HepG2 (cell line): ENCODE measurements around the gene UBB. TPM values are rescaled to one million over a fixed set of nuclear protein-coding genes. Genes with fewer than 3 reads are reported as not detected.

Source experiments
- CBFB ChIP-seq: sonication (generic); formaldehyde crosslinking; IDR thresholded peaks from 2 replicates; pipeline ENCODE4 v1.4.0; 2020; ENCODE audit warnings: missing genetic modification reagents
- FOXM1 ChIP-seq: sonication (generic); formaldehyde crosslinking; IDR thresholded peaks from 2 replicates; pipeline ENCODE4 v1.5.0; 2020; ENCODE audit warnings: missing genetic modification reagents
- KLF15 ChIP-seq: sonication (generic); formaldehyde crosslinking; IDR thresholded peaks from 2 replicates; pipeline ENCODE4 v1.8.1; 2023; ENCODE audit warnings: borderline replicate concordance, mild to moderate bottlenecking, inconsistent platforms, missing genetic modification reagents, mixed read lengths
- MAFF ChIP-seq: IDR thresholded peaks from 2 replicates; pipeline ENCODE4 v1.6.1; 2011; ENCODE audit warnings: low read depth, low read length, improper control_type of control experiment
- MBD4 ChIP-seq: IDR thresholded peaks from 2 replicates; pipeline ENCODE4 v1.6.1; 2012; ENCODE audit warnings: low read length, inconsistent platforms, borderline replicate concordance
- SIX1 ChIP-seq: sonication (generic); formaldehyde crosslinking; IDR thresholded peaks from 2 replicates; pipeline ENCODE4 v1.4.0; 2020; ENCODE audit warnings: missing genetic modification reagents, borderline replicate concordance
- SMAD1 ChIP-seq: sonication (generic); formaldehyde crosslinking; IDR thresholded peaks from 2 replicates; pipeline ENCODE4 v1.4.0; 2020; ENCODE audit warnings: missing genetic modification reagents, low read depth, mild to moderate bottlenecking, borderline replicate concordance
- ZFP36L2 ChIP-seq: sonication (generic); formaldehyde crosslinking; IDR thresholded peaks from 2 replicates; pipeline ENCODE4 v1.4.0; 2020; ENCODE audit warnings: missing genetic modification reagents
- ZNF160 ChIP-seq: sonication (generic); formaldehyde crosslinking; IDR thresholded peaks from 2 replicates; pipeline ENCODE4 v1.8.0; 2022; ENCODE audit warnings: mild to moderate bottlenecking, inconsistent platforms, missing genetic modification reagents
- ZNF572 ChIP-seq: sonication (generic); formaldehyde crosslinking; IDR thresholded peaks from 2 replicates; pipeline ENCODE4 v1.5.1; 2020; ENCODE audit warnings: mild to moderate bottlenecking, missing genetic modification reagents
- polyA plus RNA-seq, 8 experiments: library from polyadenylated mRNA; depleted of rRNA in 3 of 8; stranded (reverse) in 7 of 8; unstranded in 1 of 8; fragments of >200 nt; fragmentation: Illumina TruSeq in 4 of 8; extraction: Trizol in 4 of 8; gene quantifications; 2 replicates each; pipeline versions ENCODE4 v1.2.1 to v1.2.3, GENCODE V29; 2011 to 2016; ENCODE audit warnings: low read depth in 4 of 8, missing spikeins in 1 of 8, mixed read lengths in 1 of 8; ENCODE audit not compliant: insufficient read depth in 1 of 8
- total RNA-seq, 5 experiments: library from RNA; depleted of rRNA; stranded (reverse); fragments of >200 nt; fragmentation: Illumina TruSeq; extraction: Trizol; gene quantifications; 2 replicates each; pipeline ENCODE4 v1.2.3, GENCODE V29; 2016; ENCODE audit warnings: low read depth in 1 of 5
- TF ChIP-seq, protein P1 (sequence below): sonication (generic); formaldehyde crosslinking; conservative IDR thresholded peaks from 2 replicates; pipeline ENCODE4 v1.4.0; 2020; ENCODE audit warnings: mild to moderate bottlenecking, missing genetic modification reagents, moderate library complexity
- TF ChIP-seq, protein P2 (sequence below): sonication (generic); formaldehyde crosslinking; IDR thresholded peaks from 2 replicates; pipeline ENCODE4 v1.5.1; 2020; ENCODE audit warnings: missing genetic modification reagents, mild to moderate bottlenecking, borderline replicate concordance
- TF ChIP-seq, protein P3 (sequence below): sonication (generic); formaldehyde crosslinking; IDR thresholded peaks from 2 replicates; pipeline ENCODE4 v1.4.0; 2020; ENCODE audit warnings: missing genetic modification reagents, low read depth, mild to moderate bottlenecking, borderline replicate concordance
- TF ChIP-seq, protein P4 (sequence below): IDR thresholded peaks from 2 replicates; pipeline ENCODE4 v1.6.1; 2012; ENCODE audit warnings: low read length, improper control_type of control experiment
- TF ChIP-seq, protein P5 (sequence below): sonication (generic); formaldehyde crosslinking; conservative IDR thresholded peaks from 2 replicates; pipeline ENCODE4 v1.4.0; 2020; ENCODE audit warnings: missing genetic modification reagents
- TF ChIP-seq, protein P6 (sequence below): IDR thresholded peaks from 2 replicates; pipeline ENCODE4 v1.6.1; 2018; ENCODE audit warnings: missing genetic modification reagents

The UBB gene
- total and polyA plus RNA-seq, 2 of the 13 experiments (the other 11 are each of a cell fraction or from before 2014, with no cell fraction given): 1,130 to 2,066 TPM

DNA sequence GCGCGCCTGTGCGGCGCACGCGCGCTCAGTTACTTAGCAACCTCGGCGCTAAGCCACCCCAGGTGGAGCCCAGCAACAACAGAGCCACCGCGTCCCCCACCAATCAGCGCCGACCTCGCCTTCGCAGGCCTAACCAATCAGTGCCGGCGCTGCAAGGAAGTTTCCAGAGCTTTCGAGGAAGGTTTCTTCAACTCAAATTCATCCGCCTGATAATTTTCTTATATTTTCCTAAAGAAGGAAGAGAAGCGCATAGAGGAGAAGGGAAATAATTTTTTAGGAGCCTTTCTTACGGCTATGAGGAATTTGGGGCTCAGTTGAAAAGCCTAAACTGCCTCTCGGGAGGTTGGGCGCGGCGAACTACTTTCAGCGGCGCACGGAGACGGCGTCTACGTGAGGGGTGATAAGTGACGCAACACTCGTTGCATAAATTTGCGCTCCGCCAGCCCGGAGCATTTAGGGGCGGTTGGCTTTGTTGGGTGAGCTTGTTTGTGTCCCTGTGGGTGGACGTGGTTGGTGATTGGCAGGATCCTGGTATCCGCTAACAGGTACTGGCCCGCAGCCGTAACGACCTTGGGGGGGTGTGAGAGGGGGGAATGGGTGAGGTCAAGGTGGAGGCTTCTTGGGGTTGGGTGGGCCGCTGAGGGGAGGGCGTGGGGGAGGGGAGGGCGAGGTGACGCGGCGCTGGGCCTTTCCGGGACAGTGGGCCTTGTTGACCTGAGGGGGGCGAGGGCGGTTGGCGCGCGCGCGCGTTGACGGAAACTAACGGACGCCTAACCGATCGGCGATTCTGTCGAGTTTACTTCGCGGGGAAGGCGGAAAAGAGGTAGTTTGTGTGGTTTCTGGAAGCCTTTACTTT, at the start of gene UBB (continued):
- TF ChIP-seq, protein P1, sequence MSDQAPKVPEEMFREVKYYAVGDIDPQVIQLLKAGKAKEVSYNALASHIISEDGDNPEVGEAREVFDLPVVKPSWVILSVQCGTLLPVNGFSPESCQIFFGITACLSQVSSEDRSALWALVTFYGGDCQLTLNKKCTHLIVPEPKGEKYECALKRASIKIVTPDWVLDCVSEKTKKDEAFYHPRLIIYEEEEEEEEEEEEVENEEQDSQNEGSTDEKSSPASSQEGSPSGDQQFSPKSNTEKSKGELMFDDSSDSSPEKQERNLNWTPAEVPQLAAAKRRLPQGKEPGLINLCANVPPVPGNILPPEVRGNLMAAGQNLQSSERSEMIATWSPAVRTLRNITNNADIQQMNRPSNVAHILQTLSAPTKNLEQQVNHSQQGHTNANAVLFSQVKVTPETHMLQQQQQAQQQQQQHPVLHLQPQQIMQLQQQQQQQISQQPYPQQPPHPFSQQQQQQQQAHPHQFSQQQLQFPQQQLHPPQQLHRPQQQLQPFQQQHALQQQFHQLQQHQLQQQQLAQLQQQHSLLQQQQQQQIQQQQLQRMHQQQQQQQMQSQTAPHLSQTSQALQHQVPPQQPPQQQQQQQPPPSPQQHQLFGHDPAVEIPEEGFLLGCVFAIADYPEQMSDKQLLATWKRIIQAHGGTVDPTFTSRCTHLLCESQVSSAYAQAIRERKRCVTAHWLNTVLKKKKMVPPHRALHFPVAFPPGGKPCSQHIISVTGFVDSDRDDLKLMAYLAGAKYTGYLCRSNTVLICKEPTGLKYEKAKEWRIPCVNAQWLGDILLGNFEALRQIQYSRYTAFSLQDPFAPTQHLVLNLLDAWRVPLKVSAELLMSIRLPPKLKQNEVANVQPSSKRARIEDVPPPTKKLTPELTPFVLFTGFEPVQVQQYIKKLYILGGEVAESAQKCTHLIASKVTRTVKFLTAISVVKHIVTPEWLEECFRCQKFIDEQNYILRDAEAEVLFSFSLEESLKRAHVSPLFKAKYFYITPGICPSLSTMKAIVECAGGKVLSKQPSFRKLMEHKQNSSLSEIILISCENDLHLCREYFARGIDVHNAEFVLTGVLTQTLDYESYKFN (CRISPR knock-in tag): peak; percentile 43
- TF ChIP-seq, protein P2, sequence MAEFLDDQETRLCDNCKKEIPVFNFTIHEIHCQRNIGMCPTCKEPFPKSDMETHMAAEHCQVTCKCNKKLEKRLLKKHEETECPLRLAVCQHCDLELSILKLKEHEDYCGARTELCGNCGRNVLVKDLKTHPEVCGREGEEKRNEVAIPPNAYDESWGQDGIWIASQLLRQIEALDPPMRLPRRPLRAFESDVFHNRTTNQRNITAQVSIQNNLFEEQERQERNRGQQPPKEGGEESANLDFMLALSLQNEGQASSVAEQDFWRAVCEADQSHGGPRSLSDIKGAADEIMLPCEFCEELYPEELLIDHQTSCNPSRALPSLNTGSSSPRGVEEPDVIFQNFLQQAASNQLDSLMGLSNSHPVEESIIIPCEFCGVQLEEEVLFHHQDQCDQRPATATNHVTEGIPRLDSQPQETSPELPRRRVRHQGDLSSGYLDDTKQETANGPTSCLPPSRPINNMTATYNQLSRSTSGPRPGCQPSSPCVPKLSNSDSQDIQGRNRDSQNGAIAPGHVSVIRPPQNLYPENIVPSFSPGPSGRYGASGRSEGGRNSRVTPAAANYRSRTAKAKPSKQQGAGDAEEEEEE: no peak
- TF ChIP-seq MBD4 (no peak), SIX1 (CRISPR knock-in tag) (no peak), CBFB (CRISPR knock-in tag) (peak; percentile 80; the same call in 1 of the 2 replicates), SMAD1 (CRISPR knock-in tag) (no peak), FOXM1 (CRISPR knock-in tag) (no peak), ZFP36L2 (CRISPR knock-in tag) (no peak), ZNF160 (CRISPR knock-in tag) (no peak), KLF15 (CRISPR knock-in tag) (no peak), ZNF572 (CRISPR knock-in tag) (no peak), MAFF (no peak)
- TF ChIP-seq, protein P3, sequence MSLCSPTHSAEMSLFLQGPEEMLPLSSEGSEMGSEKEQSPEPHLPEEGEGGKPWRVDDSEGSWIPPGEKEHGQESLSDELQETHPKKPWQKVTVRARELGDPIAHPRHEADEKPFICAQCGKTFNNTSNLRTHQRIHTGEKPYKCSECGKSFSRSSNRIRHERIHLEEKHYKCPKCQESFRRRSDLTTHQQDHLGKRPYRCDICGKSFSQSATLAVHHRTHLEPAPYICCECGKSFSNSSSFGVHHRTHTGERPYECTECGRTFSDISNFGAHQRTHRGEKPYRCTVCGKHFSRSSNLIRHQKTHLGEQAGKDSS: peak; percentile 70; the same call in 1 of the 2 replicates
- TF ChIP-seq, protein P4, sequence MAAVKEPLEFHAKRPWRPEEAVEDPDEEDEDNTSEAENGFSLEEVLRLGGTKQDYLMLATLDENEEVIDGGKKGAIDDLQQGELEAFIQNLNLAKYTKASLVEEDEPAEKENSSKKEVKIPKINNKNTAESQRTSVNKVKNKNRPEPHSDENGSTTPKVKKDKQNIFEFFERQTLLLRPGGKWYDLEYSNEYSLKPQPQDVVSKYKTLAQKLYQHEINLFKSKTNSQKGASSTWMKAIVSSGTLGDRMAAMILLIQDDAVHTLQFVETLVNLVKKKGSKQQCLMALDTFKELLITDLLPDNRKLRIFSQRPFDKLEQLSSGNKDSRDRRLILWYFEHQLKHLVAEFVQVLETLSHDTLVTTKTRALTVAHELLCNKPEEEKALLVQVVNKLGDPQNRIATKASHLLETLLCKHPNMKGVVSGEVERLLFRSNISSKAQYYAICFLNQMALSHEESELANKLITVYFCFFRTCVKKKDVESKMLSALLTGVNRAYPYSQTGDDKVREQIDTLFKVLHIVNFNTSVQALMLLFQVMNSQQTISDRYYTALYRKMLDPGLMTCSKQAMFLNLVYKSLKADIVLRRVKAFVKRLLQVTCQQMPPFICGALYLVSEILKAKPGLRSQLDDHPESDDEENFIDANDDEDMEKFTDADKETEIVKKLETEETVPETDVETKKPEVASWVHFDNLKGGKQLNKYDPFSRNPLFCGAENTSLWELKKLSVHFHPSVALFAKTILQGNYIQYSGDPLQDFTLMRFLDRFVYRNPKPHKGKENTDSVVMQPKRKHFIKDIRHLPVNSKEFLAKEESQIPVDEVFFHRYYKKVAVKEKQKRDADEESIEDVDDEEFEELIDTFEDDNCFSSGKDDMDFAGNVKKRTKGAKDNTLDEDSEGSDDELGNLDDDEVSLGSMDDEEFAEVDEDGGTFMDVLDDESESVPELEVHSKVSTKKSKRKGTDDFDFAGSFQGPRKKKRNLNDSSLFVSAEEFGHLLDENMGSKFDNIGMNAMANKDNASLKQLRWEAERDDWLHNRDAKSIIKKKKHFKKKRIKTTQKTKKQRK: no peak
- TF ChIP-seq, protein P5, sequence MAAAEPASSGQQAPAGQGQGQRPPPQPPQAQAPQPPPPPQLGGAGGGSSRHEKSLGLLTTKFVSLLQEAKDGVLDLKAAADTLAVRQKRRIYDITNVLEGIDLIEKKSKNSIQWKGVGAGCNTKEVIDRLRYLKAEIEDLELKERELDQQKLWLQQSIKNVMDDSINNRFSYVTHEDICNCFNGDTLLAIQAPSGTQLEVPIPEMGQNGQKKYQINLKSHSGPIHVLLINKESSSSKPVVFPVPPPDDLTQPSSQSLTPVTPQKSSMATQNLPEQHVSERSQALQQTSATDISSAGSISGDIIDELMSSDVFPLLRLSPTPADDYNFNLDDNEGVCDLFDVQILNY: 0 out of 2 replicates have a peak, but pooled peaks have one; percentile 2
- TF ChIP-seq, protein P6, sequence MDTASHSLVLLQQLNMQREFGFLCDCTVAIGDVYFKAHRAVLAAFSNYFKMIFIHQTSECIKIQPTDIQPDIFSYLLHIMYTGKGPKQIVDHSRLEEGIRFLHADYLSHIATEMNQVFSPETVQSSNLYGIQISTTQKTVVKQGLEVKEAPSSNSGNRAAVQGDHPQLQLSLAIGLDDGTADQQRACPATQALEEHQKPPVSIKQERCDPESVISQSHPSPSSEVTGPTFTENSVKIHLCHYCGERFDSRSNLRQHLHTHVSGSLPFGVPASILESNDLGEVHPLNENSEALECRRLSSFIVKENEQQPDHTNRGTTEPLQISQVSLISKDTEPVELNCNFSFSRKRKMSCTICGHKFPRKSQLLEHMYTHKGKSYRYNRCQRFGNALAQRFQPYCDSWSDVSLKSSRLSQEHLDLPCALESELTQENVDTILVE (CRISPR knock-in tag): no peak; the same call in 1 of the 2 replicates
